SH-SY5Y (cell line): ENCODE measurements around the gene ITPKB.

Experiments used
- GATA2 ChIP-seq: IDR thresholded peaks from 2 replicates; pipeline ENCODE4 v1.6.1; 2011; ENCODE audit warnings: mild to moderate bottlenecking, low read depth, low read length
- GATA3 ChIP-seq: IDR thresholded peaks from 2 replicates; pipeline ENCODE4 v1.6.1; 2011; ENCODE audit warnings: low read depth, mild to moderate bottlenecking, low read length, moderate library complexity

GRCh38 chr1:226711976-226712741, 26.9 kb downstream of the ITPKB start:
- TF ChIP-seq GATA3 = no peak
- no peak for TF ChIP-seq GATA2
